NCI-H2196 treated with DMSO at 0.1 percent for 48 hours (cell line): Measurements from ENCODE around the gene CHMP5.
"Not testable (repeated sequence)": the region's sequence is repeated elsewhere in the genome, so short reads cannot be mapped to it uniquely, and the experiment has no call there.

ENCODE experiments used
- DNase-seq: peaks from one replicate; lab custom pipeline; 2025; ENCODE audit not compliant: unreplicated experiment; lab: John Stamatoyannopoulos, UW

Gene CHMP5

DNA sequence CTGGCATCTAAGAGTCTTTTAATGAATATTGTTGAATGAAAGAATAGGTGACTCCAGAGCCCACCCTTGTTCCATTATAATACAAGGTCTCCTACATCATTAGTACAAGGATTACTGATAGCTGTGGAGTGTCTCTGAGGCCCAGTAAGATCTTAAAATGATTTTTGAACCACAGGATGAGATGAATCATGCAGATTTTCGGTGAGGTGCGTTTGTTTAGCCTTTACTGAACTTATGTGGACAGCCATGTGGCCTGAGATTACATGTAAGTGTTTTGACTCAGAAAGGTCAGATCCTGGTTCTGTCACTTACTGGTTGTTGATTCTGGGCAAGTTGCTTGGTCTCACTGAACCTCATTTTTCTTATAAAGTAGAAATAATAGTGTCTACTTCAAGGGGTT, 47.1 kb downstream of the CHMP5 start:
- no peak for DNase-seq

- DNase-seq, result no peak
Observed at GRCh38 chr9:33315371-33315770, 50.5 kb downstream of the CHMP5 start.

- DNase-seq, result not testable (repeated sequence)
Observed at GRCh38 chr9:33317136-33317535, 52.3 kb downstream of the CHMP5 start.

DNA sequence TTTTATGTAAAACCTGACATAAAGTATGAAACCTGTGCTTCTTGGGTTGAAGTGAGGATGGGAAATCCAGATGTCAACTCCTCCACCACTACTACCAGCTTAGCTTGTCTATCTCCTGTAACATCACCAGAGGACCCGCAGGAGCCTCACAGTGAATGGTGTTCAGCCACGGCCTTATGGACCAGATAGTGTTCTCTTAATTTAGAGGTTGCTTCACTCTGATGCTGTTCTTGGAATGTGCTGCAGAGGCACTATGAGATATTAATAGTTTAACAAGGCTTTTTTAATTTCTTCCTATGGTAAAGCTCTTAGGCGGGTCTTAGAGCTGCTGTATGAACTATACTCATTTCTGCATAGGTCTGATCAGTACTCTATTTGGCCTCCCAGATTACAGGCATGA, 53.4 kb downstream of the CHMP5 start:
- DNase-seq, result no peak

DNA sequence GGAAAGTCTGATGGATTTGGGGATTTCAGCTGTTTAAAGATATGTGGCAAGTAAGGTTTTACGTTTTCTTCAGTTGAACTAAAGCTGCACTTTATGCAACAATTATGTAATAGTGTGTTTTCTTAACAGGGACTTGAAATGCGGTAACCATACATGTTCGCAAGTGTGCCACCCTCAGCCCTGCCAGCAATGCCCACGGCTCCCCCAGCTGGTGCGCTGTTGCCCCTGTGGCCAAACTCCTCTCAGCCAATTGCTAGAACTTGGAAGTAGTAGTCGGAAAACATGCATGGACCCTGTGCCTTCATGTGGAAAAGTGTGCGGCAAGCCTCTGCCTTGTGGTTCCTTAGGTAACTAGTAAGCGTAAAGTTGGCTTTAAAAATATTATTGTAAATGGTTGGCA, 53.9 kb downstream of the CHMP5 start:
- DNase-seq, result no peak

DNA sequence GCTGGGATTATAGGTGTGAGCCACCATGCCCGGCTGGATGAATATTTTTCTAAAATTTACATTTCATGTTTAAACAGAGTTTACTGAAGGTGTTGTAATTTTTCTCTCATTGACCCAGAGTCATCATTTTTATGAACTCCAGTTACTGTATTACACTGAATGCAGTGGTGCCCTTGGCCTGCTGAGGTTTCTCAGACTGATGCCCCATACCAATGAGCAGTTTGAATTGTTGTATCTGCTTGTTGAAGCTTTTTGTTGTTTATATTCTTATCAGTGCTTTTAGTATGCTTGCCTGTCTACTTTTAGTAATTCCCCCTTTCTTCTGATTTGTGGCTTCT, 55.4 kb downstream of the CHMP5 start:
- no peak for DNase-seq

GRCh38 chr9:33320568-33321261, 55.9 kb downstream of the CHMP5 start:
- DNase-seq, result no peak

DNA sequence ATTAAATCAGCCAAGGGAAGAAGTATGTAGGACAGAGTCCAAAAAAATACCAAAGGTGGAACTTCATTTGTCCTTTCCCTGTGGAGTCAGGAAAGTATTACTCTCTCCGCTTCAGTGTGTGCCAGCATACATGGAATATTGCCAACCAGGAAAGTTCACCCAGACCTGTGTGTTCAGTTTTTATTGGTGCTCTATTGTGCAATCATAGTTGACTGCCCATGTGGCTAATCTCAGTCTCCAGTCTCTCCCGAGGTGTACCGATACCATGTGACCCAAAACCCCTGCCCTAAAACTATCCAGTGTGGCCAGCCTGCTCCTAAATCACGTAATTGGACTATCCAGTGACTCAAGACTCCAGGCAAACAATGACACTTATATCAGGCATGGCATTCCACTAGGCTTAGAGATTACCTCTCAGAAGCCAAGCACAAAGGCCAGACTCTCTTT, 64.3 kb downstream of the CHMP5 start:
- DNase-seq, result peak; percentile 59

DNA sequence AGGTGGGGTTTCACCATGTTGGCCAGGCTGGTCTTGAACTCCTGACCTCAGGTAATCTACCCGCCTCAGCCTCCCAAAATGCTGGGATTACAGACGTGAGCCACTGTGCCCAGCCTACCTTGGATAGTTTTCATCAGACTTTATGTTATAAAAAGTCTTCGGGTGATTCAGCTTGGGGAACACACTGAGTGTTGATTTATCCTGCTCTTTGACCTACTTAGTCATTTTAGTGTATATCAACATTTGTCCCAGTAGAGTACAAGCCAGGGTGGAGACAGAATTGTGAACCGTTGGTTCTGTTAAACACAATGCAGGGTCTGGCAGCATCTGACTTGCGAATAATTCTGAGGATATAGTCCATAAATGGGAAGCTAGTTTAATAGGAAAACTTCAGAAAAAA, 65.1 kb downstream of the CHMP5 start:
- no peak for DNase-seq

- DNase-seq, result no peak
Observed at GRCh38 chr9:33331377-33331891, 66.6 kb downstream of the CHMP5 start.
